ENCODE data around the gene ZNF784. TPM values are rescaled to one million over a fixed set of nuclear protein-coding genes. Genes with fewer than 3 reads are reported as not detected.

Gene ZNF784
- total and polyA plus RNA-seq, 4 donors: 0.79 to 6.0 (median 3.8) TPM

DNA sequence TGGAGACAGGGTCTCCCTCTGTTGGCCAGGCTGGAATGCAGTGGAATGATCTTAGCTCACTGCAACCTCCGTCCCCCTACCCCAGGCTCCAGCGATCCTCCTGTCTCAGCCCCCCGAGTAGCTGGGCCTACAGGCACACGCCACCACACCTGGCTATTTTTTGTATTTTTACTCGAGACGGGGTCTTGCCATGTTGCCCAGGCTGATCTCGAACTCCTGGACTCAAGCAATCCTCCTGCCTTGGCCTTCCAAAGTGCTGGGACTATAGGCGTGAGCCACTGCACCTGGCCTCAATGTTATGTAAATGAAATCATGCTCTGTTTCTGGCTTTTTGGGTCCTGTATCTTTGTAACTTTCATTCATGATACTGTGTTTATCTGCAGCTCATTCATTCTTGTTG is 35.6 kb downstream of the ZNF784 start:
- H3K36me3 ChIP-seq (ENCODE audit: control insufficient read depth in 4 of 4, insufficient read depth in 3 of 4, low read depth in 1 of 4, low read length in 3 of 4): peaks cover 3 to 6% (median 3%) of the 10 kb centered on the region in 4 donors
- H3K27ac ChIP-seq (ENCODE audit: low read depth in 1 of 2, low read length in 2 of 2): no peak overlapping the region
- TF ChIP-seq, protein P1, sequence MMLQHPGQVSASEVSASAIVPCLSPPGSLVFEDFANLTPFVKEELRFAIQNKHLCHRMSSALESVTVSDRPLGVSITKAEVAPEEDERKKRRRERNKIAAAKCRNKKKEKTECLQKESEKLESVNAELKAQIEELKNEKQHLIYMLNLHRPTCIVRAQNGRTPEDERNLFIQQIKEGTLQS (IDR thresholded peaks at IDR 0.05): no peak
- no peak for TF ChIP-seq EGR1 (IDR thresholded peaks at IDR 0.05; ENCODE audit: low read depth in 2 of 2)
- no peaks in the 10 kb centered on the region for H3K9me3 ChIP-seq (ENCODE audit: control insufficient read depth in 4 of 4, low read length in 3 of 4)
- H3K27me3 ChIP-seq (ENCODE audit: control insufficient read depth in 4 of 4, insufficient read depth in 4 of 4, low read length in 3 of 4): no peaks in the 10 kb centered on the region
- peaks cover 2 to 23% (median 16%) of the 10 kb centered on the region in 4 donors for H3K4me1 ChIP-seq (ENCODE audit: control insufficient read depth in 4 of 4, insufficient read depth in 4 of 4, low read length in 3 of 4)
- WGBS: 95% methylated on average over 8 of the region's 8 CpGs
- H3K4me3 ChIP-seq (ENCODE audit: low read depth in 1 of 3, low read length in 3 of 3): no peak overlapping the region
- no peak overlapping the region for H3K9ac ChIP-seq (ENCODE audit: low read depth in 1 of 2, low read length in 2 of 2)
- no peak for DNase-seq (ENCODE audit: low spot score)

GRCh38 chr19:55586976-55587668 is 37.2 kb downstream of the ZNF784 start:
- H3K27me3 ChIP-seq (ENCODE audit: control insufficient read depth in 4 of 4, insufficient read depth in 4 of 4, low read length in 3 of 4): no peaks in the 10 kb centered on the region
- H3K9me3 ChIP-seq (ENCODE audit: control insufficient read depth in 4 of 4, low read length in 3 of 4): no peaks in the 10 kb centered on the region
- TF ChIP-seq HNF4G (IDR thresholded peaks at IDR 0.05) (no peak), RXRA (IDR thresholded peaks at IDR 0.05) (no peak), RAD21 (IDR thresholded peaks at IDR 0.05) (peak in 1 of 2 donors; percentile 17), MAX (IDR thresholded peaks at IDR 0.05) (no peak), SP1 (IDR thresholded peaks at IDR 0.05) (peak; percentile 72), TAF1 (conservative IDR thresholded peaks at IDR 0.05) (no peak), HNF4A (conservative IDR thresholded peaks at IDR 0.05) (peak in 1 of 2 donors; percentile 57), FOXA2 (IDR thresholded peaks at IDR 0.05) (no peak), GABPA (IDR thresholded peaks at IDR 0.05 in 1 of 2, conservative IDR thresholded peaks at IDR 0.05 in 1 of 2) (peak in 1 of 2 donors; percentile 12), REST (IDR thresholded peaks at IDR 0.05) (no peak), NR2F2 (IDR thresholded peaks at IDR 0.05) (no peak), YY1 (IDR thresholded peaks at IDR 0.05) (no peak), FOXA1 (IDR thresholded peaks at IDR 0.05) (no peak), JUND (IDR thresholded peaks at IDR 0.05) (no peak), EGR1 (IDR thresholded peaks at IDR 0.05; ENCODE audit: low read depth in 2 of 2) (no peak), ZBTB33 (IDR thresholded peaks at IDR 0.05) (peak; percentile 53)
- TF ChIP-seq, protein P1 (IDR thresholded peaks at IDR 0.05): no peak
- TF ChIP-seq, protein P2, sequence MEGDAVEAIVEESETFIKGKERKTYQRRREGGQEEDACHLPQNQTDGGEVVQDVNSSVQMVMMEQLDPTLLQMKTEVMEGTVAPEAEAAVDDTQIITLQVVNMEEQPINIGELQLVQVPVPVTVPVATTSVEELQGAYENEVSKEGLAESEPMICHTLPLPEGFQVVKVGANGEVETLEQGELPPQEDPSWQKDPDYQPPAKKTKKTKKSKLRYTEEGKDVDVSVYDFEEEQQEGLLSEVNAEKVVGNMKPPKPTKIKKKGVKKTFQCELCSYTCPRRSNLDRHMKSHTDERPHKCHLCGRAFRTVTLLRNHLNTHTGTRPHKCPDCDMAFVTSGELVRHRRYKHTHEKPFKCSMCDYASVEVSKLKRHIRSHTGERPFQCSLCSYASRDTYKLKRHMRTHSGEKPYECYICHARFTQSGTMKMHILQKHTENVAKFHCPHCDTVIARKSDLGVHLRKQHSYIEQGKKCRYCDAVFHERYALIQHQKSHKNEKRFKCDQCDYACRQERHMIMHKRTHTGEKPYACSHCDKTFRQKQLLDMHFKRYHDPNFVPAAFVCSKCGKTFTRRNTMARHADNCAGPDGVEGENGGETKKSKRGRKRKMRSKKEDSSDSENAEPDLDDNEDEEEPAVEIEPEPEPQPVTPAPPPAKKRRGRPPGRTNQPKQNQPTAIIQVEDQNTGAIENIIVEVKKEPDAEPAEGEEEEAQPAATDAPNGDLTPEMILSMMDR (IDR thresholded peaks at IDR 0.05; ENCODE audit: low read depth, low read length, missing input control): no peak
- H3K27ac ChIP-seq (ENCODE audit: low read depth in 1 of 2, low read length in 2 of 2): no peak overlapping the region
- peaks cover 4 to 28% (median 23%) of the 10 kb centered on the region in 4 donors for H3K4me1 ChIP-seq (ENCODE audit: control insufficient read depth in 4 of 4, insufficient read depth in 4 of 4, low read length in 3 of 4)
- H3K36me3 ChIP-seq (ENCODE audit: control insufficient read depth in 4 of 4, insufficient read depth in 3 of 4, low read depth in 1 of 4, low read length in 3 of 4): peaks cover 0 to under 1% (median 0%) of the 10 kb centered on the region in 4 donors
- peak overlapping the region in 2 of 3 donors; percentile 9 to 35 for H3K4me3 ChIP-seq (ENCODE audit: low read depth in 1 of 3, low read length in 3 of 3)
- H3K9ac ChIP-seq (ENCODE audit: low read depth in 1 of 2, low read length in 2 of 2): no peak overlapping the region
- DNase-seq (ENCODE audit: low spot score): peak; percentile 96
- 2% methylated on average over 40 of the region's 40 CpGs for WGBS
